ENCODE results near the gene MANBA.

GRCh38 chr4:102599886-102600285 is 160.9 kb downstream of the MANBA start:
- TF ChIP-seq, protein P1, sequence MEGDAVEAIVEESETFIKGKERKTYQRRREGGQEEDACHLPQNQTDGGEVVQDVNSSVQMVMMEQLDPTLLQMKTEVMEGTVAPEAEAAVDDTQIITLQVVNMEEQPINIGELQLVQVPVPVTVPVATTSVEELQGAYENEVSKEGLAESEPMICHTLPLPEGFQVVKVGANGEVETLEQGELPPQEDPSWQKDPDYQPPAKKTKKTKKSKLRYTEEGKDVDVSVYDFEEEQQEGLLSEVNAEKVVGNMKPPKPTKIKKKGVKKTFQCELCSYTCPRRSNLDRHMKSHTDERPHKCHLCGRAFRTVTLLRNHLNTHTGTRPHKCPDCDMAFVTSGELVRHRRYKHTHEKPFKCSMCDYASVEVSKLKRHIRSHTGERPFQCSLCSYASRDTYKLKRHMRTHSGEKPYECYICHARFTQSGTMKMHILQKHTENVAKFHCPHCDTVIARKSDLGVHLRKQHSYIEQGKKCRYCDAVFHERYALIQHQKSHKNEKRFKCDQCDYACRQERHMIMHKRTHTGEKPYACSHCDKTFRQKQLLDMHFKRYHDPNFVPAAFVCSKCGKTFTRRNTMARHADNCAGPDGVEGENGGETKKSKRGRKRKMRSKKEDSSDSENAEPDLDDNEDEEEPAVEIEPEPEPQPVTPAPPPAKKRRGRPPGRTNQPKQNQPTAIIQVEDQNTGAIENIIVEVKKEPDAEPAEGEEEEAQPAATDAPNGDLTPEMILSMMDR (IDR thresholded peaks at IDR 0.05; ENCODE audit: insufficient read depth, low read length, poor library complexity, severe bottlenecking) = no peak
- no peak for TF ChIP-seq EZH2phosphoT487 (conservative IDR thresholded peaks at IDR 0.05; ENCODE audit: low read length)
